ENCODE measurements around the gene PRR15.

DNA sequence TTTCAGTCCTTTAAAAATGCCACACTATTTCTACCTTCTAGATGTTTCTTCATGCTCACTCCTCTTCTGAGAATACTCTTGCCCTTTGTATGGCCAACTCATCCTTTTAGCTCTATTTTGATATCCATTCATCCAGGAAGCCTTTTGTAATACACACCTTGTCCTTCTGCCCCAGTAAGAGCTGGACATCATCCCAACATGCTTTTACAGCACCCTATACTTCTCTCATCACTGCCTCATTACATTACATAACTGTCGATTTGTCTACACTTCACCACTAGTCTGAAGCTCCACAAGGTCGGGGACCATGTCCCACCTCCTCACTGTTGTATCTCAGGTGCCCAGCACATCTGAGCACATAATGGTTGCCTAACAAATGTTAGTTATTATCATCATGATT lies 29.2 kb downstream of the PRR15 start:
- TF ChIP-seq, protein P1, sequence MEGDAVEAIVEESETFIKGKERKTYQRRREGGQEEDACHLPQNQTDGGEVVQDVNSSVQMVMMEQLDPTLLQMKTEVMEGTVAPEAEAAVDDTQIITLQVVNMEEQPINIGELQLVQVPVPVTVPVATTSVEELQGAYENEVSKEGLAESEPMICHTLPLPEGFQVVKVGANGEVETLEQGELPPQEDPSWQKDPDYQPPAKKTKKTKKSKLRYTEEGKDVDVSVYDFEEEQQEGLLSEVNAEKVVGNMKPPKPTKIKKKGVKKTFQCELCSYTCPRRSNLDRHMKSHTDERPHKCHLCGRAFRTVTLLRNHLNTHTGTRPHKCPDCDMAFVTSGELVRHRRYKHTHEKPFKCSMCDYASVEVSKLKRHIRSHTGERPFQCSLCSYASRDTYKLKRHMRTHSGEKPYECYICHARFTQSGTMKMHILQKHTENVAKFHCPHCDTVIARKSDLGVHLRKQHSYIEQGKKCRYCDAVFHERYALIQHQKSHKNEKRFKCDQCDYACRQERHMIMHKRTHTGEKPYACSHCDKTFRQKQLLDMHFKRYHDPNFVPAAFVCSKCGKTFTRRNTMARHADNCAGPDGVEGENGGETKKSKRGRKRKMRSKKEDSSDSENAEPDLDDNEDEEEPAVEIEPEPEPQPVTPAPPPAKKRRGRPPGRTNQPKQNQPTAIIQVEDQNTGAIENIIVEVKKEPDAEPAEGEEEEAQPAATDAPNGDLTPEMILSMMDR (IDR thresholded peaks at IDR 0.05): peak in 1 of 5 experiments; percentile 30
- TF ChIP-seq POLR2AphosphoS5 (IDR thresholded peaks at IDR 0.05) (peak in 1 of 3 donors; percentile 34), EP300 (IDR thresholded peaks at IDR 0.05; ENCODE audit: low read depth) (no peak), POLR2A (IDR thresholded peaks at IDR 0.05) (no peak)

All from transverse colon (tissue), 4 donors.